ENCODE measurements around the gene CAMTA1.

- TF ChIP-seq, protein P1, sequence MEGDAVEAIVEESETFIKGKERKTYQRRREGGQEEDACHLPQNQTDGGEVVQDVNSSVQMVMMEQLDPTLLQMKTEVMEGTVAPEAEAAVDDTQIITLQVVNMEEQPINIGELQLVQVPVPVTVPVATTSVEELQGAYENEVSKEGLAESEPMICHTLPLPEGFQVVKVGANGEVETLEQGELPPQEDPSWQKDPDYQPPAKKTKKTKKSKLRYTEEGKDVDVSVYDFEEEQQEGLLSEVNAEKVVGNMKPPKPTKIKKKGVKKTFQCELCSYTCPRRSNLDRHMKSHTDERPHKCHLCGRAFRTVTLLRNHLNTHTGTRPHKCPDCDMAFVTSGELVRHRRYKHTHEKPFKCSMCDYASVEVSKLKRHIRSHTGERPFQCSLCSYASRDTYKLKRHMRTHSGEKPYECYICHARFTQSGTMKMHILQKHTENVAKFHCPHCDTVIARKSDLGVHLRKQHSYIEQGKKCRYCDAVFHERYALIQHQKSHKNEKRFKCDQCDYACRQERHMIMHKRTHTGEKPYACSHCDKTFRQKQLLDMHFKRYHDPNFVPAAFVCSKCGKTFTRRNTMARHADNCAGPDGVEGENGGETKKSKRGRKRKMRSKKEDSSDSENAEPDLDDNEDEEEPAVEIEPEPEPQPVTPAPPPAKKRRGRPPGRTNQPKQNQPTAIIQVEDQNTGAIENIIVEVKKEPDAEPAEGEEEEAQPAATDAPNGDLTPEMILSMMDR (IDR thresholded peaks at IDR 0.05; ENCODE audit: poor library complexity, severe bottlenecking): peak; percentile 26
- TF ChIP-seq, protein P2, sequence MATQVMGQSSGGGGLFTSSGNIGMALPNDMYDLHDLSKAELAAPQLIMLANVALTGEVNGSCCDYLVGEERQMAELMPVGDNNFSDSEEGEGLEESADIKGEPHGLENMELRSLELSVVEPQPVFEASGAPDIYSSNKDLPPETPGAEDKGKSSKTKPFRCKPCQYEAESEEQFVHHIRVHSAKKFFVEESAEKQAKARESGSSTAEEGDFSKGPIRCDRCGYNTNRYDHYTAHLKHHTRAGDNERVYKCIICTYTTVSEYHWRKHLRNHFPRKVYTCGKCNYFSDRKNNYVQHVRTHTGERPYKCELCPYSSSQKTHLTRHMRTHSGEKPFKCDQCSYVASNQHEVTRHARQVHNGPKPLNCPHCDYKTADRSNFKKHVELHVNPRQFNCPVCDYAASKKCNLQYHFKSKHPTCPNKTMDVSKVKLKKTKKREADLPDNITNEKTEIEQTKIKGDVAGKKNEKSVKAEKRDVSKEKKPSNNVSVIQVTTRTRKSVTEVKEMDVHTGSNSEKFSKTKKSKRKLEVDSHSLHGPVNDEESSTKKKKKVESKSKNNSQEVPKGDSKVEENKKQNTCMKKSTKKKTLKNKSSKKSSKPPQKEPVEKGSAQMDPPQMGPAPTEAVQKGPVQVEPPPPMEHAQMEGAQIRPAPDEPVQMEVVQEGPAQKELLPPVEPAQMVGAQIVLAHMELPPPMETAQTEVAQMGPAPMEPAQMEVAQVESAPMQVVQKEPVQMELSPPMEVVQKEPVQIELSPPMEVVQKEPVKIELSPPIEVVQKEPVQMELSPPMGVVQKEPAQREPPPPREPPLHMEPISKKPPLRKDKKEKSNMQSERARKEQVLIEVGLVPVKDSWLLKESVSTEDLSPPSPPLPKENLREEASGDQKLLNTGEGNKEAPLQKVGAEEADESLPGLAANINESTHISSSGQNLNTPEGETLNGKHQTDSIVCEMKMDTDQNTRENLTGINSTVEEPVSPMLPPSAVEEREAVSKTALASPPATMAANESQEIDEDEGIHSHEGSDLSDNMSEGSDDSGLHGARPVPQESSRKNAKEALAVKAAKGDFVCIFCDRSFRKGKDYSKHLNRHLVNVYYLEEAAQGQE (IDR thresholded peaks at IDR 0.05; ENCODE audit: borderline replicate concordance): no peak
- TF ChIP-seq POLR2AphosphoS5 (IDR thresholded peaks at IDR 0.05) (no peak), MXI1 (conservative IDR thresholded peaks at IDR 0.05; ENCODE audit: poor library complexity, severe bottlenecking) (no peak), EP300 (conservative IDR thresholded peaks at IDR 0.05; ENCODE audit: poor library complexity, severe bottlenecking) (no peak), EZH2 (IDR thresholded peaks at IDR 0.05; ENCODE audit: borderline replicate concordance, insufficient read depth, low read length, poor library complexity, severe bottlenecking) (no peak)
These were observed 754.5 kb downstream of the CAMTA1 start for GRCh38 chr1:7539769-7540175.

Measured in neural cell (in vitro differentiated cells).